ENCODE results near the gene NELL1. TPM values are rescaled to one million over a fixed set of nuclear protein-coding genes. Genes with fewer than 3 reads are reported as not detected.

The NELL1 gene
- total RNA-seq, 6 experiments from 2014 or later = not detected

DNA sequence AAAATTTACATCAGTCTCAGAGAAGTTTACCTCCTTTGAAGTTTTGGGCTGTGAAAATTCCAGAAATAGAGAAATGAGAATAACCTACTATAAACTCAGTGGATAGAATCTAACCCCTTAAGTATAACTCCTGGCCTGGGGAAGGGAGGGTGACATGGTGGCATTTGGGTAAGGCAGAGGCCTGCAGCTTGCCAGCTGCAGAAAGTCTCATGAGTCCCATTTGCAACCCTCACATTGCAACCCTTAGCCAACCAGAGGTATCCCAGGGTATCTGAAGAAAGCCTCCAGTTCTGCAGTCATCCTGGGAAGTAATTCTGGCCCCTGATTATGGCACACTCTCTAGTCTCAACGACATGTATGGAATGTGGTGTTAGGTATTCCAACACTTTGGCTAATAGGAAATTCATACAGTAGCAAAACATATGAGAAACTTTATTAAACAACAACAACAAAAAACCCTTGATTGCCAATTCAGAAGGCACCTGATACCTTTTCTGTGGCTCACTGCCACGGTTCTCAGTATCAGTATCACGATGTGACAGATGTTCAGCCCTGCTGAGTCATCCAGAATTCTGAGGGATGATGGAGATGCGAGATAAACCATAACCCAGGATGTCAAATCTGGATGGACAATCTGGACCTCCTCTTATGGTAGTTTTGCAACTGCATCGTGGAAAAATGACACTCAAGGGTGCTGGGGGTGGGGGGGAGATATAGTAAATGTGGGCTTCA is 743.4 kb downstream of the NELL1 start:
- no peak overlapping the region for H3K4me3 Mint-ChIP-seq
- DNase-seq = no peak
- no peaks in the 10 kb centered on the region for H3K4me1 Mint-ChIP-seq (ENCODE audit: low read depth)
- no peaks in the 10 kb centered on the region; the same call in 1 of the 2 replicates for H3K27me3 Mint-ChIP-seq (ENCODE audit: insufficient read depth)
- TF ChIP-seq, protein P1, sequence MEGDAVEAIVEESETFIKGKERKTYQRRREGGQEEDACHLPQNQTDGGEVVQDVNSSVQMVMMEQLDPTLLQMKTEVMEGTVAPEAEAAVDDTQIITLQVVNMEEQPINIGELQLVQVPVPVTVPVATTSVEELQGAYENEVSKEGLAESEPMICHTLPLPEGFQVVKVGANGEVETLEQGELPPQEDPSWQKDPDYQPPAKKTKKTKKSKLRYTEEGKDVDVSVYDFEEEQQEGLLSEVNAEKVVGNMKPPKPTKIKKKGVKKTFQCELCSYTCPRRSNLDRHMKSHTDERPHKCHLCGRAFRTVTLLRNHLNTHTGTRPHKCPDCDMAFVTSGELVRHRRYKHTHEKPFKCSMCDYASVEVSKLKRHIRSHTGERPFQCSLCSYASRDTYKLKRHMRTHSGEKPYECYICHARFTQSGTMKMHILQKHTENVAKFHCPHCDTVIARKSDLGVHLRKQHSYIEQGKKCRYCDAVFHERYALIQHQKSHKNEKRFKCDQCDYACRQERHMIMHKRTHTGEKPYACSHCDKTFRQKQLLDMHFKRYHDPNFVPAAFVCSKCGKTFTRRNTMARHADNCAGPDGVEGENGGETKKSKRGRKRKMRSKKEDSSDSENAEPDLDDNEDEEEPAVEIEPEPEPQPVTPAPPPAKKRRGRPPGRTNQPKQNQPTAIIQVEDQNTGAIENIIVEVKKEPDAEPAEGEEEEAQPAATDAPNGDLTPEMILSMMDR (IDR thresholded peaks at IDR 0.05) = no peak
- peaks cover 55% of the 10 kb centered on the region for H3K9me3 Mint-ChIP-seq
- no peak overlapping the region for H3K27ac Mint-ChIP-seq
- no peaks in the 10 kb centered on the region for H3K36me3 Mint-ChIP-seq (ENCODE audit: low read depth)

DNA sequence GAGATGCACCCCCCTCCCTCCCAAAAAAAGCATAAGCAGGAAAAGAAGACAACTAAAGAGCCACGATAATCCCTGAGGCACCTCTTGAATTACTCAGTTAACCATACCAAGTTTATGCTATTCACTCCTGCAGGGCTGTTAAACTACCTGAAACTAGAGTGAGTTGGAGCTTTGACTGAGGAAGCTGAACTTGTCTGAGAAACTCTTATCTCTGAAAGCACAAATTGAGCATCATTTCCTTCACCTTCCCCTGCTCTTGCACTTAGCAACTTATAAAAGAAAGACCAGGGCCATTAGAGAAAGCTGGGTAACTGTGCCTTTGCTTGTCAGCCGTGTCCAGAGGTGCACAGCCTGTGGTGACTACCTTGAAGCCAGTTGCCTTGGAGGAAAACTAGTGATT is 745.6 kb downstream of the NELL1 start:
- H3K27ac Mint-ChIP-seq = no peak overlapping the region
- H3K27me3 Mint-ChIP-seq (ENCODE audit: insufficient read depth) = no peaks in the 10 kb centered on the region; the same call in 1 of the 2 replicates
- no peaks in the 10 kb centered on the region for H3K4me1 Mint-ChIP-seq (ENCODE audit: low read depth)
- TF ChIP-seq, protein P1 (IDR thresholded peaks at IDR 0.05) = no peak
- no peak for DNase-seq
- H3K4me3 Mint-ChIP-seq = no peak overlapping the region
- H3K9me3 Mint-ChIP-seq = peaks cover 66% of the 10 kb centered on the region
- no peaks in the 10 kb centered on the region for H3K36me3 Mint-ChIP-seq (ENCODE audit: low read depth)

DNA sequence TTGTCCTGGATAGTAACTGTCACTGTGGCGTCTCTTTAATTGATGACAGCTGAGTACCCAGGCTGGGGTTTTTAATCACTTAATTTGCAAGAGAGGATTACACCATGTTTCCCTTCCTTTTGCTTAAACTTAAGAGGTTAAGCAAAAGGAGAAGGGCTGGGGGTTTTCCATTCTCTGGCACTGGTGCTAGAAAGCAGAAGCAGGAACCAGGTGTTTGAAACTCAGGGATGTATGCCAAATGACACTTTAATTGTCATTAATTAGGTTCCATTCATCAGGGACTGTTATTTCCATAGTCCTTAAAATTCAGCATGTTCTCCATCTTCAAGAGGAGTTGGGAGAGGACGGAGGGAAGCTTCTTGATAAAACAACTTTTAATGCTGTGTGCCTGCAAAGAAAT is 746.2 kb downstream of the NELL1 start:
- no peak overlapping the region for H3K4me3 Mint-ChIP-seq
- H3K9me3 Mint-ChIP-seq = peaks cover 71% of the 10 kb centered on the region
- no peak for DNase-seq
- TF ChIP-seq, protein P1 (IDR thresholded peaks at IDR 0.05) = no peak
- no peaks in the 10 kb centered on the region for H3K36me3 Mint-ChIP-seq (ENCODE audit: low read depth)
- no peaks in the 10 kb centered on the region for H3K4me1 Mint-ChIP-seq (ENCODE audit: low read depth)
- H3K27ac Mint-ChIP-seq = no peak overlapping the region
- H3K27me3 Mint-ChIP-seq (ENCODE audit: insufficient read depth) = no peaks in the 10 kb centered on the region; the same call in 1 of the 2 replicates

DNA sequence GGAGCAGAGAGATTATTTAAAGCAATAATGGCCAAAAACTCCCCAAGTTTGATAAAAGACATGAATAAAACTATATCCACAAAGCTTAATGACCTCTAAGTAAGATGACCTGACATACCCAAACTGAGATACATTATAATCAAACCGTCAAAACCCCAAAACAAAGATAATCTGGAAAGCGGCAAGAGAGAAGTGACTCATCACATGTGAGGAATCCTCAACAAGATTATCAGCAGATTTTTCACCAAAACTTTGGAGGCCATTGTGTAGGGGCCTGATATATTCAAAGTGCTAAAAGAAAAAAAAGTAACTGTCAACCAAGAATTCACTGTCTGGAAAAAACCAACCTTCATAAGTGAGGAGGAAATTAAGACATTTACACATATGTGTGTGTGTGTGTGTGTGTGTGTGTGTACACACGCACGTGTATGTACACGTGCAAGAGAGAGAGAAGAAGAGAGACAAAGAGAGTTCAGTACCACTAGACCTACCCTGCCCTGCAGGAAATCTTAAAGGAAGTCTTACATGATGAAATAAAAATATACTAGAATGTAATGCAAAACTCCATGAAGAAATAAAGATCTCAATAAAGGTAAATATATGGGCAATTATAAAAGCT is 752.4 kb downstream of the NELL1 start:
- Mint-ChIP-seq H3K27me3 (ENCODE audit: insufficient read depth) (no peaks in the 10 kb centered on the region), H3K4me1 (ENCODE audit: low read depth) (no peaks in the 10 kb centered on the region), H3K27ac (no peak overlapping the region), H3K4me3 (no peak overlapping the region), H3K36me3 (ENCODE audit: low read depth) (no peaks in the 10 kb centered on the region; the same call in 1 of the 2 replicates), H3K9me3 (peaks cover 68% of the 10 kb centered on the region)
- TF ChIP-seq, protein P1 (IDR thresholded peaks at IDR 0.05) = no peak
- DNase-seq = no peak

DNA sequence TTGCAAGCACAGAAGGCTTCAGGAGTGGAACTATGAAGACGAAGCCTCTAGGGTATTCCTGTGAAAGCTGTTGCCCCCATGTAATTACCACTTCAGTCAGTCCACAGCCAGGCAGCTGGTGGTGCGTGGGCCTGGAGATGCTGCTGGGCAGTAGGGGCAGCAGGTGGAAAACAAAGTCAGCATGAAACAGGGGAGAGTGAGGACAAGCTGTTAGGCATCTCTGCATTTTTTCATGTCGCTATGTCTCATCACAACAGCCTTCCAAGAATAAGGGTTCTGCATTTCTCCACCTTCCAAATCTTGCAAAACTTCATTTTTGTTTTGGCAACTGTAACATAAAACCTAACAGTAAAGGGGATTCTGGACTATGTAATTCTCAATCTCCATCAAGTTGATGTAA is 757.5 kb downstream of the NELL1 start:
- TF ChIP-seq, protein P1 (IDR thresholded peaks at IDR 0.05) = no peak
- Mint-ChIP-seq H3K27me3 (ENCODE audit: insufficient read depth) (no peaks in the 10 kb centered on the region), H3K36me3 (ENCODE audit: low read depth) (peaks cover 9% of the 10 kb centered on the region), H3K27ac (no peak overlapping the region), H3K9me3 (peaks cover 48% of the 10 kb centered on the region), H3K4me1 (ENCODE audit: low read depth) (no peaks in the 10 kb centered on the region), H3K4me3 (no peak overlapping the region)
- DNase-seq = no peak
